HCT116 (cell line): Measurements from ENCODE around the gene ARHGAP10. TPM values are rescaled to one million over a fixed set of nuclear protein-coding genes. Genes with fewer than 3 reads are reported as not detected.

Experiments used
- ATAC-seq: fragments of 200-7000 bp; cut with Tn5 transposase; 2 replicates; pipeline ENCODE4 v1.9.1; 2020; ENCODE audit warnings: mild to moderate bottlenecking, moderate library complexity
- BruUV-seq: library from RNA; stranded (reverse); fragments of 400-500 nt; replicated peaks from 2 replicates; lab custom pipeline; 2021; lab: Mats Ljungman, UMichigan
- CTCF ChIA-PET: fragments of 300-600 bp; sonication (Branson Sonifier 250); formaldehyde crosslinking; loops from one replicate; lab custom pipeline; 2021; ENCODE audit warnings: antibody characterized with exemption; lab: Charles Lee
- POLR2A ChIA-PET: fragments of 300-600, 350-600 bp; sonication (Branson Sonifier 250); formaldehyde crosslinking; loops from one replicate; lab custom pipeline; 2021; ENCODE audit warnings: antibody characterized with exemption; lab: Charles Lee
- RAD21 ChIA-PET, 2 experiments: fragments of 300-600 bp; sonication (Branson Sonifier 250); formaldehyde crosslinking; loops; one replicate each; lab custom pipeline; 2023; ENCODE audit warnings: low total read pairs in 2 of 2; ENCODE audit not compliant: uncharacterized antibody in 2 of 2, unreplicated experiment in 2 of 2, low non-redundant PET in 1 of 2; lab: Charles Lee
- DNase-seq: peaks from one replicate; pipeline ENCODE4 v3.0.0-alpha.2; 2010; ENCODE audit warnings: low read depth, low spot score
- H2AFZ ChIP-seq: fragments of 200-600 bp; shearing (Covaris generic), sonication (generic); 2 replicates; pipeline ENCODE4 v1.6.1; 2017; ENCODE audit warnings: low read depth, mixed run types, mixed read lengths, antibody characterized with exemption, low read length; ENCODE audit not compliant: poor library complexity, severe bottlenecking
- H3K27ac ChIP-seq: 2 replicates; pipeline ENCODE4 v1.5.1; 2012; ENCODE audit warnings: low read depth, low read length
- H3K27me3 ChIP-seq: fragments of 200-600 bp; sonication (generic); 2 replicates; pipeline ENCODE4 v1.6.1; 2016; ENCODE audit warnings: mixed run types, low read length, mixed read lengths; ENCODE audit not compliant: insufficient read depth
- H3K36me3 ChIP-seq, 2 experiments: fragments of 200-500 bp in 1 of 2; fragments of 200-600 bp in 1 of 2; sonication (Bioruptor generic) in 1 of 2; sonication (generic) in 1 of 2; 2 replicates each; pipeline versions ENCODE4 v1.5.1 to v1.6.1; 2014 to 2016; ENCODE audit warnings: low read length in 2 of 2, inconsistent platforms in 1 of 2, mixed read lengths in 1 of 2, mixed run types in 1 of 2; ENCODE audit not compliant: insufficient read depth in 2 of 2, control insufficient read depth in 1 of 2
- H3K4me1 ChIP-seq, 2 experiments: fragments of 200-600 bp in 1 of 2; sonication (generic) in 1 of 2; 2 replicates each; pipeline versions ENCODE4 v1.5.1 to v1.6.1; 2012 to 2017; ENCODE audit warnings: low read length in 2 of 2, inconsistent platforms in 1 of 2, mild to moderate bottlenecking in 1 of 2, mixed read lengths in 1 of 2, mixed run types in 1 of 2, moderate library complexity in 1 of 2; ENCODE audit not compliant: insufficient read depth in 2 of 2, control insufficient read depth in 1 of 2
- H3K4me2 ChIP-seq: fragments of 200-600 bp; sonication (generic); 2 replicates; pipeline ENCODE4 v1.6.1; 2017; ENCODE audit warnings: mixed run types, low read length, mixed read lengths
- H3K4me3 ChIP-seq, 2 experiments: fragments of 200-600 bp in 1 of 2; sonication (generic) in 1 of 2; replicated peaks in 1 of 2; 2 replicates each; pipeline ENCODE4 v1.5.1; 2011 to 2016; ENCODE audit warnings: low read length in 2 of 2, control low read depth in 1 of 2, low read depth in 1 of 2, mild to moderate bottlenecking in 1 of 2, mixed read lengths in 1 of 2, mixed run types in 1 of 2
- H3K79me2 ChIP-seq: fragments of 200-600 bp; sonication (generic); 2 replicates; pipeline ENCODE4 v1.6.1; 2017; ENCODE audit warnings: mild to moderate bottlenecking, mixed run types, low read length, moderate library complexity, mixed read lengths; ENCODE audit not compliant: insufficient read depth
- H3K9ac ChIP-seq: fragments of 200-600 bp; sonication (generic); 2 replicates; pipeline ENCODE4 v1.6.1; 2016; ENCODE audit warnings: low read length, mixed read lengths
- H3K9me2 ChIP-seq: fragments of 200-600 bp; sonication (generic), shearing (Covaris generic); 2 replicates; pipeline ENCODE4 v1.6.1; 2017; ENCODE audit warnings: mixed run types, mild to moderate bottlenecking, moderate library complexity; ENCODE audit not compliant: insufficient read depth
- H3K9me3 ChIP-seq, 2 experiments: fragments of 200-500 bp in 1 of 2; fragments of 200-600 bp in 1 of 2; sonication (Bioruptor generic) in 1 of 2; sonication (generic) in 1 of 2; 2 replicates each; pipeline ENCODE4 v1.6.1; 2014 to 2017; ENCODE audit warnings: low read length in 2 of 2, mixed read lengths in 2 of 2, inconsistent platforms in 1 of 2, low read depth in 1 of 2, mild to moderate bottlenecking in 1 of 2, mixed run types in 1 of 2, moderate library complexity in 1 of 2; ENCODE audit not compliant: control insufficient read depth in 1 of 2, insufficient read depth in 1 of 2
- H4K20me1 ChIP-seq: fragments of 200-600 bp; sonication (generic), shearing (Covaris generic); 2 replicates; pipeline ENCODE4 v1.6.1; 2017; ENCODE audit warnings: mixed run types, mild to moderate bottlenecking, moderate library complexity; ENCODE audit not compliant: insufficient read depth
- CBX3 ChIP-seq: IDR thresholded peaks from 2 replicates; pipeline ENCODE4 v1.6.1; 2012; ENCODE audit warnings: low read depth
- RAD21 ChIP-seq: IDR thresholded peaks from 2 replicates; pipeline ENCODE4 v1.6.1; 2012; ENCODE audit warnings: low read depth, mild to moderate bottlenecking
- ZNF274 ChIP-seq: fragments of 200-500 bp; sonication (Bioruptor generic); IDR thresholded peaks from 2 replicates; pipeline ENCODE4 v1.6.1; 2014; ENCODE audit warnings: mild to moderate bottlenecking, low read depth, low read length, inconsistent platforms
- intact Hi-C: fragments of 100-400 bp; cut with micrococcal nuclease; formaldehyde crosslinking; loops from 2 replicates; pipeline ENCODE4 v1.10.0; 2022
- total RNA-seq: library from RNA; stranded (reverse); gene quantifications from one replicate; pipeline ENCODE4 v1.2.1, GENCODE V29; 2021; ENCODE audit not compliant: unreplicated experiment
- TF ChIP-seq, protein P1 (sequence below): IDR thresholded peaks from 2 replicates; pipeline ENCODE4 v1.6.1; 2012; ENCODE audit warnings: low read depth
- TF ChIP-seq, protein P2 (sequence below): IDR thresholded peaks from 2 replicates; pipeline ENCODE4 v1.6.1; 2012
- TF ChIP-seq, protein P3 (sequence below): IDR thresholded peaks from 2 replicates; pipeline ENCODE4 v1.6.1; 2012

ARHGAP10 gene
- total RNA-seq, 1 experiment from 2014 or later: 24.7 TPM

DNA sequence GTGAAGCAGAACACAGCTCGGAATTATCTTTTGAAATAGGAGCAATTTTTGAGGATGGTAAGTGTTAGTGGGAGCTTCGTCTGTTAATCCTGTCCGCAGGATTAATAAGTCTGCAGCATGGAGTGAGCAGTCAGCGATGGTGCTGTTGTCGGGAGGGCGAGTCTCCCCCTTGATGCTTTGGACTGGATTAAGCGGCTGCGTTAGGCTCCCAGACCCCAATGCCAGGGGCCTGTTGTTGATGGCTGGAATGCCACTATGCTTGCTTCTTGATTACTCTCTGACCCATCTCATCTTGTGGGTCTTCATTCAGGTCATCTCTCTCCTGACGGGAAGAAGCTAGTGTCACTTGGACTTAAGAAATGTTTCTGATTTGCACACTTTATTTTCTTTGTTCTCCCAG is 332.6 kb downstream of the ARHGAP10 start (continued):
- TF ChIP-seq, protein P1, sequence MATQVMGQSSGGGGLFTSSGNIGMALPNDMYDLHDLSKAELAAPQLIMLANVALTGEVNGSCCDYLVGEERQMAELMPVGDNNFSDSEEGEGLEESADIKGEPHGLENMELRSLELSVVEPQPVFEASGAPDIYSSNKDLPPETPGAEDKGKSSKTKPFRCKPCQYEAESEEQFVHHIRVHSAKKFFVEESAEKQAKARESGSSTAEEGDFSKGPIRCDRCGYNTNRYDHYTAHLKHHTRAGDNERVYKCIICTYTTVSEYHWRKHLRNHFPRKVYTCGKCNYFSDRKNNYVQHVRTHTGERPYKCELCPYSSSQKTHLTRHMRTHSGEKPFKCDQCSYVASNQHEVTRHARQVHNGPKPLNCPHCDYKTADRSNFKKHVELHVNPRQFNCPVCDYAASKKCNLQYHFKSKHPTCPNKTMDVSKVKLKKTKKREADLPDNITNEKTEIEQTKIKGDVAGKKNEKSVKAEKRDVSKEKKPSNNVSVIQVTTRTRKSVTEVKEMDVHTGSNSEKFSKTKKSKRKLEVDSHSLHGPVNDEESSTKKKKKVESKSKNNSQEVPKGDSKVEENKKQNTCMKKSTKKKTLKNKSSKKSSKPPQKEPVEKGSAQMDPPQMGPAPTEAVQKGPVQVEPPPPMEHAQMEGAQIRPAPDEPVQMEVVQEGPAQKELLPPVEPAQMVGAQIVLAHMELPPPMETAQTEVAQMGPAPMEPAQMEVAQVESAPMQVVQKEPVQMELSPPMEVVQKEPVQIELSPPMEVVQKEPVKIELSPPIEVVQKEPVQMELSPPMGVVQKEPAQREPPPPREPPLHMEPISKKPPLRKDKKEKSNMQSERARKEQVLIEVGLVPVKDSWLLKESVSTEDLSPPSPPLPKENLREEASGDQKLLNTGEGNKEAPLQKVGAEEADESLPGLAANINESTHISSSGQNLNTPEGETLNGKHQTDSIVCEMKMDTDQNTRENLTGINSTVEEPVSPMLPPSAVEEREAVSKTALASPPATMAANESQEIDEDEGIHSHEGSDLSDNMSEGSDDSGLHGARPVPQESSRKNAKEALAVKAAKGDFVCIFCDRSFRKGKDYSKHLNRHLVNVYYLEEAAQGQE: no peak
- no peak for TF ChIP-seq RAD21
- no peak for TF ChIP-seq ZNF274

DNA sequence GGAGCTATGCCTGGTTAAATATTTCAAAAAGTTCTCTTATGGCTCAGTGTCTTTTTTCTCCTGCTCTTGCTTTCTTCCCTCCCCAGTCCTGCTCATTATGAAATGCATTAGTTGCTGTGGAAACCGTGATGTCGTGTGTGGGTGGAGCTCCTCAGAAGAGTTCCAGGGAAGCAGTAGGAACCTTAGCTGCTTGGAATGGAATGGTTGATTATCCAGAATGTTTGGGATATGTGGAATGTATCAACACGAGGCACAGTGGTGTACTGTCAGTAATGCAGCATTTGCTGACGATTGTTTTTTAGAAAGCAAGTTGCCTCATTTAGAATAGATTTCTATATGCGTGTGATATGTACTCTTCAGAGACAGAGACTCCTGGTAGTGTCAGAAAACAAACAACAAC is 333.2 kb downstream of the ARHGAP10 start:
- Histone ChIP-seq H3K36me3 (no peaks in the 10 kb centered on the region), H3K4me3 (no peak overlapping the region), H3K4me2 (no peak overlapping the region)
- POLR2A ChIA-PET: no interaction called here
- TF ChIP-seq, protein P2, sequence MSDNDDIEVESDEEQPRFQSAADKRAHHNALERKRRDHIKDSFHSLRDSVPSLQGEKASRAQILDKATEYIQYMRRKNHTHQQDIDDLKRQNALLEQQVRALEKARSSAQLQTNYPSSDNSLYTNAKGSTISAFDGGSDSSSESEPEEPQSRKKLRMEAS: no peak
- TF ChIP-seq, protein P3, sequence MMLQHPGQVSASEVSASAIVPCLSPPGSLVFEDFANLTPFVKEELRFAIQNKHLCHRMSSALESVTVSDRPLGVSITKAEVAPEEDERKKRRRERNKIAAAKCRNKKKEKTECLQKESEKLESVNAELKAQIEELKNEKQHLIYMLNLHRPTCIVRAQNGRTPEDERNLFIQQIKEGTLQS: no peak
- no peak for TF ChIP-seq CBX3
- no peak for TF ChIP-seq RAD21
- TF ChIP-seq, all 23 proteins: peak for 0
- Histone ChIP-seq H3K4me1 (no peaks in the 10 kb centered on the region), H3K79me2 (no peaks in the 10 kb centered on the region), H3K27ac (no peak overlapping the region), H2AFZ (no peak overlapping the region), H3K27me3 (no peaks in the 10 kb centered on the region), H3K9me3 (no peaks in the 10 kb centered on the region), H3K9me2 (no peaks in the 10 kb centered on the region), H3K9ac (no peak overlapping the region), H4K20me1 (no peaks in the 10 kb centered on the region)
- intact Hi-C loops: no loop called here
- no peak for DNase-seq
- no peak for ATAC-seq
- CTCF ChIA-PET: no interaction called here
- BruUV-seq: TSS peak; percentile 24
- RAD21 ChIA-PET: no interaction called here
